ENCODE data around the gene MMP23B.

The MMP23B gene

GRCh38 chr1:1631782-1632420 is at the start of gene MMP23B:
Gene MMP23B (plus strand): TSS chr1:1632173. CDS start chr1:1632219, 46 bp downstream.
- peak; percentile 16 for DNase-seq

DNA sequence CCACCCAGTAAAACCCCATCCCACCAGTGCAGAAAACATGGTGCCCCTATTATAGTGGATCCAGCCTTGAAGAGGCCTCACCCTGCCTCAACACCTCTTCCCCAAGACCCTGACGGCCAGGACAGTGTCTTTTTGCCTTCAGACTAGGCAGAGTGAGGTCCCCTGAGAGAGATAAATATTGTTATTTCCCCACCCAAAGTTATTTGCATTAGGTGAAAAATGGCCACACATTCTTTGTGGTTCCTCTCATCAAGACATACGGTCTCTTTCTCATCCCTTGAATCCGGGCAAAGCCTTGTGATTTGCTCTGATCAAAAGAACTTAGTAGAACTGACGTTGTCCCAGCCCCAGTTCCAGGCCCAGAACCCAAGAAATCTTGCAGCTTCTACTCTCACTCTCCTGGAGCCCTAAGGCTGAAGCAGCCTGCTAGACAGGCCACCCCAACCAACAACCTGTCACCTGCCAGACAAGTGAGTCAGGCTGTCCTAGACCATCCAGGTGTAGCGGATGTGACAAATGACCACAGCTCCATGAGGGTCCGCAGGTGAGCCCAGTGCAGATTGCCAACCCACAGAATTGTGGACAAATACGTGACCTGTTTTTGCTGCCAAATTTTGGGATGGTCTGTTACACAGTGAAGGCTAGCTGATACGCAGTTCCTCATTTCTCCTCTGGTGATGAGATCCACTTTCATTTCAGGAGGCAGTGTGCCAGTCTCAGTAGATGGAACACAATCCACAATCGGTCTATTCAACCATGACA is 49.2 kb upstream of the MMP23B start:
- DNase-seq: no peak

GRCh38 chr1:1583347-1584010 is 48.5 kb upstream of the MMP23B start:
- DNase-seq: no peak

- DNase-seq: no peak
These were observed 40.5 kb upstream of the MMP23B start for GRCh38 chr1:1591452-1591851.

- DNase-seq: peak; percentile 9
These were observed 38.0 kb upstream of the MMP23B start for GRCh38 chr1:1593834-1594601.

DNA sequence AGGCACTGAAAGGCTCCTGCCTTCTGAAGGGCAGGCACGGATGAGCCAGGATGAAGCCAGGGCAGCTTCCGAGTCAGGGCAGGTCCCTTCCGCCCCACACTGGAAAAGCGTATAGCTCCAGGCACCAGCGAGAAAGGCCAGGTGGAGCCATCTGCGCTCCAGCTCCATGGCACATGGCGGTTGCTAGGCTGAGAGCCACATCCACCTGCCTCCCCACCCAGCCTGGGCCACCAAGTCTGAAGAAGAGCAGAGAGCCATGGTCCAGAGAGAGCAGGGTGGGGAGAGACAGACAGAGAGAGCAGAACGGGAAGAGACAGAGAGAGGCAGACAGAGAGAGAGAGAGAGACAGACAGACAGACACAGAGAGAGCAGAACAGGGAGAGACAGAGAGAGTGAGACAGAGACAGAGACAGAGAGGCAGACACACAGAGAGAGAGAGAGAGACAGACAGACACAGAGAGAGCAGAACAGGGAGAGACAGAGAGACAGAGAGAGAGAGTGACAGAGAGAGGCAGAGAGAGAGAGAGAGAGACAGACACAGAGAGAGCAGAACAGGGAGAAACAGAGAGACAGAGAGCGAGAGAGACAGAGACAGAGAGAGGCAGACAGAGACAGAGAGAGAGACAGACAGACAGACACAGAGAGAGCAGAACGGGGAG is 37.2 kb upstream of the MMP23B start:
- peak; percentile 32 for DNase-seq

DNA sequence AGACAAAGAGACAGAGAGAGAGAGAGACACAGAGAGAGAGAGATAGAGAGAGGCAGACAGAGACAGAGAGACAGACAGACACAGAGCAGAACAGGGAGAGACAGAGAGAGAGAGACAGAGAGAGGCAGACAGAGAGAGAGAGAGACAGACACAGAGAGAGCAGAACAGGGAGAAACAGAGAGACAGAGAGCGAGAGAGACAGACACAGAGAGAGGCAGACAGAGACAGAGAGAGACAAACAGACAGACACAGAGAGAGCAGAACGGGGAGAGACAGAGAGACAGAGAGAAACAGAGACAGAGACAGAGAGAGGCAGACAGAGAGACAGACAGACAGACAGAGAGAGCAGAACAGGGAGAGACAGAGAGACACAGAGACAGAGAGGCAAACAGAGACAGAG is 36.6 kb upstream of the MMP23B start:
- DNase-seq: peak; percentile 5

DNA sequence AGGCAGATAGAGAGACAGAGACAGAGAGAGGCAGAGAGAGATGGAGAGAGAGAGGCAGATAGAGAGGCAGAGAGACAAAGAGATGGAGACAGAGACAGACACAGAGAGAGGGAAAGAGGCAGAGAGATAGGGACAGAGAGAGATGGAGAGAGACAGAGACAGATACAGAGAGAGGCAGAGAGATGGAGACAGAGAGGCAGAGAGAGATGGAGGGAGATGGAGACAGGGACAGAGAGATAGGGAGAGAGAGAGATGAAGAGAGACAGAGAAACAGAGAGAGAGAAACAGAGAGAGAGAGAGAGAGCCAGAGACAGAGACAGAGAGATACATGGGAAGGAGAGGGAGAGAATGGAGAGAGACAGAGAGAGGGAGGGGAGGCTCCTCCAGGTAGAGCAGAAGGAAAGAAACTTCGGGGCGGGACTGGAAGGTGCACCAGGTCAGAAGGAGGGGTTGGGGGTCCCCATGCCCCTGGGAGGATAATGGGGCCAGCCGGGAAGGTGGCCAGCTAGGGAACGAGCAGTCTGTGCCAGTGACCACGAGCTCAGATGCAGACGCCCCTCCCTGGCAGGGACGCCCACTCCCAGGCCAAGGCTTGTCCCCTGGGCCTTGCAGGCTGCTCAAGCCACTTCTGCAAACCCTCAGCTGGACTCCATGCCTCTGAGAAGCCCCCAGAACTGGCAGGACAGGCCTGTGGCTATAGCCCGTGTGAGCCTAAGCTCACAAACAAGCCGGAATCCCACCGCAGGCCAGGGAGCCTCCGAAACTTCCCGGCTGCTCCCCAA is 35.3 kb upstream of the MMP23B start:
- peak; percentile 43 for DNase-seq

- peak; percentile 25 for DNase-seq
These were observed 34.6 kb upstream of the MMP23B start for GRCh38 chr1:1597275-1597930.

DNA sequence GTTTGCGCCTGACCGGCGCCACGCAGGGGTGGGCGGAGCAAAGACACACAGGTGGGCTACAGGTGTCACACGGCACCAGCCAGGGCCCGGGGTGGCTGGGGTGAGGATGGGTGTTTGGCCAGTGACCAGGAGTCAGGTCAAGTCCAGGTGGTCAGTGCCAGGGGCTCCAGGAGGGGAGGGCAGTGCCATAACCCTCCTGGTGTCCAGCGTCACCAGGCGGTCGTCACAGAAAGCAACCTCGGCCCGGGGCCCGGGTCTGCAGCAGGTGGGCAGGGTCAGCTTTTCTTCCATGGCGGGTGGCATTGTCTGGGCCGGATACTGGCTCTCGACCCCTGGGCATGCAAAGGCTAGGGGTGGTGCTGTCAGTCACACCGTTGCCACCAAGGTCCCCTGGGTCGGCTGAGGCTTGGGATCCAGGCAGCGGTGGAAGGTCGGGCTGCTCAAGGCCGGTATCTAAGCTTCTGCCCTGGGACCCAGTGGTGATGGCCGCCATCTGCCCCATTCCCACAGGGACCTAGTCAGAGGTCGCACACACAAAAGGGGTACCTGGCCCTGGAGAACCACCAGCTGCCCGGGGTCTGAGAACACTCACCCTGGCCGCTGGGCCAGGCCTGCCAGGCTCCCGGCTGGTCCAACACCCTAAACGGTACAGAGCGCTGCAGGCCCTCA is 33.8 kb upstream of the MMP23B start:
- peak; percentile 7 for DNase-seq

DNA sequence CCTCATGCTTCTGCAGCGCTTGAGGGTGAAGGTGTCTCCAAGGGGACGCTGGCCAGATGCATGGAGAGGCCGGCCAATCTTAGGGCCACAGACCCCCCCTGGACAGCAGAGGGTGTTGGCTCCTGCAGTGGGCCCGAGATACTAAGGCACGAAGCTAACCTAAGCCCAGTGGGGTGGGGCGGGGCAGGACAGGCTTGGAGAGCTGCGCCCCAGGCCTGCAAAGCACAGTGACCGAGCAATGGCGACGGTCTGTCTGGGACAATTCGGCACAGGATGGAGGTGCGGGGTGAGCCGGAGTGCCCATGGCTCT is 33.3 kb upstream of the MMP23B start:
- no peak for DNase-seq

- peak; percentile 72 for DNase-seq
These were observed 32.7 kb upstream of the MMP23B start for GRCh38 chr1:1599030-1599934.

GRCh38 chr1:1599935-1600860 is 31.8 kb upstream of the MMP23B start, which contains the start of gene FNDC10:
Gene FNDC10 (minus strand): TSS chr1:1600135. CDS start chr1:1600015, 120 bp downstream.
- DNase-seq: peak; percentile 49

DNA sequence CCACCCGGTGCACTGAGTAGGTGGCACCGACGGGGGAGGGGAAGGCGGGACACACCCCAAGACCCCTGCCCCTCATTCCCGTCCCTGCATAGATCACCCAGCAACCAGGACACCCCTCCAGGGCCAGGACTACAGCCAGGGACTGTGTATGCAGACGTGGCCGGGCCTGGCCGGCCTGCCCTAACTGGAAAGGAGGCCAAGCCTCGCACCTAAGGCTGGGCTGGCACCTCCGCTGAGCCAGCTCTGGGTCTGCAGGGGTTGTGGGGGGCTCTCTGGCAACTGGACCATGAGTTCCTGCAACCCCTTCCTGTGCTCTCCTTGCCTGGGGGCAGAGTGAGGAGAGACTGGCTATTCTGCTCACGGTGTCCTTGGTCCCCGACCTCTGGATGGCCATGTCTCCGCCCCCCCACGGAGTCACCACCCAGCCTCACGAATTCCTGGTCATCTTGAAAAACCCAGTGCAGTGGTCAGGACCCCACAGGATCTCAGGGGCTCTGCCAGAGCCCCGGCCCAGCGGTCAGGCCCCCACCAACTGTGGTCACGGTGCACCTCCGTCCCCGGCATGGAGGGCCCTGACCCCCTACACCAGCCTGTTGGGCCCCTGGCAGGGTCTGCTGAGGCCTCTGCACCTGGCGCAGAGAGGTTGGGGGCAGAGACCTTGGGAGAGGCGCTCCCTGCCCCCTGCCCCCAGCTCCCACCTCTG is 31.0 kb upstream of the MMP23B start:
- no peak for DNase-seq

GRCh38 chr1:1601564-1602303 is 30.2 kb upstream of the MMP23B start:
- DNase-seq: no peak

DNA sequence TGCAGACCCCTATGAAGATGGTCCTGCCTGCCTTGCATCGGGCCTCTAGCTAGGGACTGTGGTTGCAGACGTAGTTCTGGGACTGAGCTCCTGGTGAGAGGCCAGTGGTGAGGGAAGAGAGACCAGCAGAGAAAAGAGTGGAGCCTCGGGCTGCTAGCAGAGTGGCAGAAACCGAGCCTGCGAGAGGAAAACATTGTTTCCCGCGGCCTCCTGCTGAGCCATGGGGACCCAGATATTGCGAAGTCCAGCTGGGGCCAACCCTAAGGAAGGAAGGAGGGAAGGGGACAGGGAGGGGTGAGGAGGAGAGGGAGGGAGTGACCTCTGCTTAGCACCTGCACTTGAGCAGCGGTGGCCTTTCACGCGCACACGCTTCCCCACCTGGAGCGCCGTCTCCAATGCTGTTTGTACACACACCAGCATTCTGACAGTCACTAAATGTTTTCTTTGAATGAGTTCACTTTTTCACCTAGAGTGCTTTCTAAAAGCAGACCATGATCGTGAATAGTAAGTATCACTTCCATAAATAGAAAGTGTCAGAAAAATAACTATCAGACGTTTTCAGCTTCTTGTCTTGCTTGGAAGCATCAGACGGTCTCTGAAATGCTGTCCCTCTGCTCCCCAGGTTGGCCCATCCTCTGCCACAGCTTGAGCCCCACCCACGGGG is 29.5 kb upstream of the MMP23B start:
- no peak for DNase-seq
